HepG2 (cell line): ENCODE measurements around the gene NME1. TPM values are rescaled to one million over a fixed set of nuclear protein-coding genes. Genes with fewer than 3 reads are reported as not detected.
A peak's percentile ranks its signal among the peaks of the same experiment; 100 is the strongest.

ENCODE experiments used
- AKAP8 ChIP-seq: sonication (generic); formaldehyde crosslinking; IDR thresholded peaks from 2 replicates; pipeline ENCODE4 v1.5.1; 2020; ENCODE audit warnings: mild to moderate bottlenecking, missing genetic modification reagents
- CSRNP2 ChIP-seq: sonication (generic); formaldehyde crosslinking; conservative IDR thresholded peaks from 2 replicates; pipeline ENCODE4 v1.8.0; 2022; ENCODE audit warnings: low read depth, missing genetic modification reagents
- HINFP ChIP-seq: sonication (generic); formaldehyde crosslinking; IDR thresholded peaks from 2 replicates; pipeline ENCODE4 v1.4.0; 2020; ENCODE audit warnings: low read depth, mild to moderate bottlenecking, missing genetic modification reagents
- KDM5B ChIP-seq: sonication (generic); formaldehyde crosslinking; IDR thresholded peaks from 2 replicates; pipeline ENCODE4 v1.4.0; 2020; ENCODE audit warnings: missing genetic modification reagents, mild to moderate bottlenecking, borderline replicate concordance
- NONO ChIP-seq, 2 experiments: fragments of 450-650 bp in 1 of 2; sonication (generic) in 1 of 2; formaldehyde crosslinking in 1 of 2; IDR thresholded peaks in 1 of 2; conservative IDR thresholded peaks in 1 of 2; 2 replicates each; pipeline versions ENCODE4 v1.6.1 to v1.8.0; 2017 to 2022; ENCODE audit warnings: mild to moderate bottlenecking in 1 of 2, missing genetic modification reagents in 1 of 2, moderate library complexity in 1 of 2
- PBX3 ChIP-seq: sonication (generic); formaldehyde crosslinking; IDR thresholded peaks from 2 replicates; pipeline ENCODE4 v1.8.1; 2023; ENCODE audit warnings: missing genetic modification reagents, inconsistent platforms, borderline replicate concordance
- RAD51 ChIP-seq: fragments of 450-650 bp; IDR thresholded peaks from 2 replicates; pipeline ENCODE4 v1.6.1; 2016; ENCODE audit warnings: borderline replicate concordance
- RFX5 ChIP-seq: IDR thresholded peaks from 2 replicates; pipeline ENCODE4 v1.6.1; 2011; ENCODE audit warnings: low read depth, low read length, improper control_type of control experiment
- ZFP1 ChIP-seq: IDR thresholded peaks from 2 replicates; pipeline ENCODE4 v1.6.1; 2016
- ZNF382 ChIP-seq: sonication (generic); formaldehyde crosslinking; IDR thresholded peaks from 2 replicates; pipeline ENCODE4 v1.5.0; 2020; ENCODE audit warnings: missing genetic modification reagents, mild to moderate bottlenecking, borderline replicate concordance
- ZNF546 ChIP-seq: sonication (generic); formaldehyde crosslinking; conservative IDR thresholded peaks from 2 replicates; pipeline ENCODE4 v1.8.1; 2023; ENCODE audit warnings: mild to moderate bottlenecking, missing genetic modification reagents
- ZSCAN9 ChIP-seq: IDR thresholded peaks from 2 replicates; pipeline ENCODE4 v1.6.1; 2016; ENCODE audit warnings: borderline replicate concordance
- polyA plus RNA-seq, 8 experiments: library from polyadenylated mRNA; depleted of rRNA in 3 of 8; stranded (reverse) in 7 of 8; unstranded in 1 of 8; fragments of >200 nt; fragmentation: Illumina TruSeq in 4 of 8; extraction: Trizol in 4 of 8; gene quantifications; 2 replicates each; pipeline versions ENCODE4 v1.2.1 to v1.2.3, GENCODE V29; 2011 to 2016; ENCODE audit warnings: low read depth in 4 of 8, missing spikeins in 1 of 8, mixed read lengths in 1 of 8; ENCODE audit not compliant: insufficient read depth in 1 of 8
- total RNA-seq, 5 experiments: library from RNA; depleted of rRNA; stranded (reverse); fragments of >200 nt; fragmentation: Illumina TruSeq; extraction: Trizol; gene quantifications; 2 replicates each; pipeline ENCODE4 v1.2.3, GENCODE V29; 2016; ENCODE audit warnings: low read depth in 1 of 5
- TF ChIP-seq, protein P1 (sequence below): sonication (generic); formaldehyde crosslinking; IDR thresholded peaks from 2 replicates; pipeline ENCODE4 v1.8.0; 2023; ENCODE audit warnings: mild to moderate bottlenecking, missing genetic modification reagents
- TF ChIP-seq, protein P2 (sequence below): sonication (generic); formaldehyde crosslinking; IDR thresholded peaks from 2 replicates; pipeline ENCODE4 v1.5.0; 2020; ENCODE audit warnings: missing genetic modification reagents
- TF ChIP-seq, protein P3 (sequence below): sonication (generic); formaldehyde crosslinking; IDR thresholded peaks from 2 replicates; pipeline ENCODE4 v1.4.0; 2020; ENCODE audit warnings: missing genetic modification reagents, borderline replicate concordance
- TF ChIP-seq, protein P4 (sequence below): sonication (generic); formaldehyde crosslinking; IDR thresholded peaks from 2 replicates; pipeline ENCODE4 v1.4.0; 2020; ENCODE audit warnings: missing genetic modification reagents

The NME1 gene
- total and polyA plus RNA-seq, 2 of the 13 experiments (the other 11 are each of a cell fraction or from before 2014, with no cell fraction given), result 295 to 516 TPM

DNA sequence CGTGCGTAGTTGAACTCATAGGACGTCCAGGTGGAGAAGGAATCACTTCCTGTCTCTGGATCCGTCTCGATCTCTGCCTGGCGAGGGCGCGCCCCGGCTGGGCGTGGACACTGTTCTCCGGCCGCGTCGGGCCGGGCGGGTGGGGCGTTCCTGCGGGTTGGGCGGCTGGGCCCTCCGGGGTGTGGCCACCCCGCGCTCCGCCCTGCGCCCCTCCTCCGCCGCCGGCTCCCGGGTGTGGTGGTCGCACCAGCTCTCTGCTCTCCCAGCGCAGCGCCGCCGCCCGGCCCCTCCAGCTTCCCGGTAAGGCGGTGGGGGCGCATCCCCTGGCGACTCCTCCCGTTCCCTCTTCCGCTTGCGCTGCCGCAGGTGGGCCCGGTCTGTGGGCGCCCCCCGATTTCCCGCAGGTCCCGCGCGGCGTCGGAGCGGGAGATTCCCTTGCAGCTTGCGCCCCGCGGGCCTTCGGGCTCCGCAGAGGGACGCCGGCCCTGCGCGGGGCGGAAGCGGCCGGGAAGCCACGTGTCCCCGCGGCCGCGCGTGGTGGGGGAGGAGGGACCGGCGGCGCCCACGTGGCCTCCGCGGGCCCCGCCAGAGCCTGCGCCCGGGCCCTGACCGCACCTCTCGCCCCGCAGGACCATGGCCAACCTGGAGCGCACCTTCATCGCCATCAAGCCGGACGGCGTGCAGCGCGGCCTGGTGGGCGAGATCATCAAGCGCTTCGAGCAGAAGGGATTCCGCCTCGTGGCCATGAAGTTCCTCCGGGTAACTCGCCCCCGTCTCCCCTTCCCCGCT lies 13.0 kb downstream of the NME1 start, which contains the start of gene NME2 (continued):
- no peak for TF ChIP-seq NONO (IDR thresholded peaks at IDR 0.05)
- peak; percentile 59 for TF ChIP-seq NONO (CRISPR knock-in tag; conservative IDR thresholded peaks at IDR 0.05)
- peak; percentile 62 for TF ChIP-seq AKAP8 (CRISPR knock-in tag)
- TF ChIP-seq, protein P1, sequence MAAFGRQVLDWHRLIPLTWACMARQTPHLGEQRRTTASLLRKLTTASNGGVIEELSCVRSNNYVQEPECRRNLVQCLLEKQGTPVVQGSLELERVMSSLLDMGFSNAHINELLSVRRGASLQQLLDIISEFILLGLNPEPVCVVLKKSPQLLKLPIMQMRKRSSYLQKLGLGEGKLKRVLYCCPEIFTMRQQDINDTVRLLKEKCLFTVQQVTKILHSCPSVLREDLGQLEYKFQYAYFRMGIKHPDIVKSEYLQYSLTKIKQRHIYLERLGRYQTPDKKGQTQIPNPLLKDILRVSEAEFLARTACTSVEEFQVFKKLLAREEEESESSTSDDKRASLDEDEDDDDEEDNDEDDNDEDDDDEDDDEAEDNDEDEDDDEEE, result no peak; the same call in 1 of the 2 replicates
- TF ChIP-seq ZNF546 (CRISPR knock-in tag), result peak; percentile 55; the same call in 1 of the 2 replicates
- 0 out of 2 replicates have a peak, but pooled peaks have one; percentile 4 for TF ChIP-seq PBX3 (CRISPR knock-in tag)
- TF ChIP-seq, protein P2, sequence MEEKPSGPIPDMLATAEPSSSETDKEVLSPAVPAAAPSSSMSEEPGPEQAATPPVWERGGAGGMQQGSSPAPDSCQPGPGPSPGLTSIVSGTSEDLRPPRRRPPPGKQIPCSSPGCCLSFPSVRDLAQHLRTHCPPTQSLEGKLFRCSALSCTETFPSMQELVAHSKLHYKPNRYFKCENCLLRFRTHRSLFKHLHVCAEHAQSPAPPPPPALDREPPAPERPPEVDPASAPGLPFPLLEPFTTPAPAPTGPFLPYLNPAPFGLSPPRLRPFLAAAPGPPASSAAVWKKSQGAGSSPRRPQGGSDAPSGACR (CRISPR knock-in tag), result peak; percentile 70; the same call in 1 of the 2 replicates
- TF ChIP-seq, protein P3, sequence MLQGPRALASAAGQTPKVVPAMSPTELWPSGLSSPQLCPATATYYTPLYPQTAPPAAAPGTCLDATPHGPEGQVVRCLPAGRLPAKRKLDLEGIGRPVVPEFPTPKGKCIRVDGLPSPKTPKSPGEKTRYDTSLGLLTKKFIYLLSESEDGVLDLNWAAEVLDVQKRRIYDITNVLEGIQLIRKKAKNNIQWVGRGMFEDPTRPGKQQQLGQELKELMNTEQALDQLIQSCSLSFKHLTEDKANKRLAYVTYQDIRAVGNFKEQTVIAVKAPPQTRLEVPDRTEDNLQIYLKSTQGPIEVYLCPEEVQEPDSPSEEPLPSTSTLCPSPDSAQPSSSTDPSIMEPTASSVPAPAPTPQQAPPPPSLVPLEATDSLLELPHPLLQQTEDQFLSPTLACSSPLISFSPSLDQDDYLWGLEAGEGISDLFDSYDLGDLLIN (CRISPR knock-in tag), result no peak
- no peak for TF ChIP-seq RFX5
- TF ChIP-seq ZSCAN9 (CRISPR knock-in tag), result no peak; the same call in 1 of the 2 replicates
- TF ChIP-seq, protein P4, sequence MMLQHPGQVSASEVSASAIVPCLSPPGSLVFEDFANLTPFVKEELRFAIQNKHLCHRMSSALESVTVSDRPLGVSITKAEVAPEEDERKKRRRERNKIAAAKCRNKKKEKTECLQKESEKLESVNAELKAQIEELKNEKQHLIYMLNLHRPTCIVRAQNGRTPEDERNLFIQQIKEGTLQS (CRISPR knock-in tag), result no peak
- peak; percentile 56; the same call in 1 of the 2 replicates for TF ChIP-seq HINFP
- no peak for TF ChIP-seq KDM5B (CRISPR knock-in tag)
- no peak for TF ChIP-seq RAD51
- no peak for TF ChIP-seq ZFP1 (CRISPR knock-in tag)
- TF ChIP-seq CSRNP2, result no peak
- no peak for TF ChIP-seq ZNF382 (CRISPR knock-in tag)
